HT-29 (cell line): ENCODE data around the gene YKT6. TPM values are rescaled to one million over a fixed set of nuclear protein-coding genes. Genes with fewer than 3 reads are reported as not detected.
"Not testable (repeated sequence)": the region's sequence is repeated elsewhere in the genome, so short reads cannot be mapped to it uniquely, and the experiment has no call there.

Experiments used
- DNase-seq: peaks from one replicate; pipeline ENCODE4 v3.0.0-alpha.2; 2015; ENCODE audit warnings: low spot score
- total RNA-seq: library from RNA; depleted of rRNA; stranded (reverse); fragments of >200 nt; shearing (Covaris generic); gene quantifications from 2 replicates; pipeline ENCODE4 v1.2.3, GENCODE V29; 2014; rRNA removed

YKT6 gene
- 127 and 138 TPM in 2 replicates for total RNA-seq

- peak; percentile 97 for DNase-seq
These were observed at the start of gene YKT6 for GRCh38 chr7:44200699-44201461. Gene YKT6 (plus strand): TSS chr7:44200978. CDS start chr7:44201136, 158 bp downstream.

- DNase-seq: no peak
These were observed 48.8 kb upstream of the YKT6 start for GRCh38 chr7:44151956-44152355.

GRCh38 chr7:44152971-44153947, 47.5 kb upstream of the YKT6 start:
- DNase-seq: peak; percentile 5

GRCh38 chr7:44153948-44154335, 46.8 kb upstream of the YKT6 start:
- no peak for DNase-seq

GRCh38 chr7:44154703-44155102, 46.1 kb upstream of the YKT6 start:
- no peak for DNase-seq

GRCh38 chr7:44155191-44156185, 45.3 kb upstream of the YKT6 start:
- no peak for DNase-seq

GRCh38 chr7:44156453-44157010, 44.2 kb upstream of the YKT6 start:
- no peak for DNase-seq

- DNase-seq: no peak
These were observed 43.4 kb upstream of the YKT6 start for GRCh38 chr7:44157116-44158080.

GRCh38 chr7:44158096-44158872, 42.5 kb upstream of the YKT6 start:
- no peak for DNase-seq

- no peak for DNase-seq
These were observed 41.7 kb upstream of the YKT6 start for GRCh38 chr7:44158873-44159631.

- DNase-seq: no peak
These were observed 40.8 kb upstream of the YKT6 start for GRCh38 chr7:44159824-44160630.

- DNase-seq: no peak
These were observed 39.4 kb upstream of the YKT6 start for GRCh38 chr7:44161371-44161770.

GRCh38 chr7:44162179-44162578, 38.6 kb upstream of the YKT6 start:
- DNase-seq: no peak

GRCh38 chr7:44162785-44163395, 37.9 kb upstream of the YKT6 start:
- DNase-seq: no peak

GRCh38 chr7:44163591-44163990, 37.2 kb upstream of the YKT6 start:
- no peak for DNase-seq

GRCh38 chr7:44167920-44168319, 32.9 kb upstream of the YKT6 start:
- DNase-seq: no peak

- not testable (repeated sequence) for DNase-seq
These were observed 28.9 kb upstream of the YKT6 start for GRCh38 chr7:44171901-44172300.
